A549 (cell line): ENCODE data around the gene BBS9.
"Not testable (repeated sequence)": the region's sequence is repeated elsewhere in the genome, so short reads cannot be mapped to it uniquely, and the experiment has no call there.

Experiments
- CHD2 ChIP-seq: fragments of 150-350 bp; IDR thresholded peaks from 2 replicates; pipeline ENCODE4 v1.6.1; 2014; ENCODE audit warnings: low read length; ENCODE audit not compliant: partially characterized antibody
- CTCF ChIP-seq: fragments of >200 bp; sonication (Bioruptor Twin); formaldehyde crosslinking; IDR thresholded peaks from 3 replicates; pipeline ENCODE4 v1.5.1; 2016
- FOSL2 ChIP-seq, 2 experiments: fragments of 450-650 bp in 1 of 2; fragments of >200 bp in 1 of 2; sonication (Bioruptor Twin) in 1 of 2; formaldehyde crosslinking; IDR thresholded peaks; 2 replicates each; pipeline versions ENCODE4 v1.5.0 to v1.6.1; 2016 to 2020; ENCODE audit warnings: mild to moderate bottlenecking in 1 of 2, moderate library complexity in 1 of 2
- RAD21 ChIP-seq, 2 experiments: fragments of >200 bp in 1 of 2; sonication (Bioruptor Twin) in 1 of 2; formaldehyde crosslinking in 1 of 2; IDR thresholded peaks in 1 of 2; conservative IDR thresholded peaks in 1 of 2; 2 replicates in 1 of 2; 3 replicates in 1 of 2; pipeline ENCODE4 v1.6.1; 2012 to 2018; ENCODE audit warnings: inconsistent platforms in 1 of 2
- RNF2 ChIP-seq: fragments of 200-600 bp; sonication (generic); IDR thresholded peaks from 2 replicates; pipeline ENCODE4 v1.6.1; 2016; ENCODE audit warnings: low read depth, mild to moderate bottlenecking, antibody characterized with exemption, moderate library complexity, borderline replicate concordance
- TF ChIP-seq, protein P1 (sequence below): IDR thresholded peaks from 2 replicates; pipeline ENCODE4 v1.6.1; 2012

DNA sequence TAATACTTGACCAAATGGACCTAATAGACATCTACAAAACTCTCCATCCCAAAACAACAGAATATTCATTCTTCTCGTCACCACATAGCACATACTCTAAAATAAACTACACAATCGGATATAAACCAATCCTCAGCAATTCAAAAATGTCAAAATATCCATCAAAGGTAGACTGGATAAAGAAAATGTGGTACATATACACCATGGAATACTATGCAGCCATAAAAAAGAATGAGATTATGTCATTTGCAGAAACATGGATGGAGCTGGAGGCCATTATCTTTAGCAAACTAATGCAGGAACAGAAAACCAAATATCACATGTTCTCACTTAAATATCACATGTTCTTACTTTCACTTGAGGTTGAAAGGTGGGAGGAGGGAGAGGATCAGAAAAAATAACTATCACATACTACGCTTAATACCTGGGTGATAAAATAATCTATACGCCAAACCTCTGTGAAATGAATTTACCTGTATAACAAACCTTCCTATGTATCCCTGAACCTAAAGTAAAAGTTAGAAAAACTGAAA is 142.5 kb downstream of the BBS9 start:
- TF ChIP-seq RNF2; FOSL2 (IDR thresholded peaks at IDR 0.05); FOSL2 (CRISPR knock-in tag; IDR thresholded peaks at IDR 0.05); CTCF; CHD2; RAD21 (conservative IDR thresholded peaks at IDR 0.05 in 1 of 2, IDR thresholded peaks at IDR 0.05 in 1 of 2): not testable (repeated sequence)
- TF ChIP-seq, protein P1, sequence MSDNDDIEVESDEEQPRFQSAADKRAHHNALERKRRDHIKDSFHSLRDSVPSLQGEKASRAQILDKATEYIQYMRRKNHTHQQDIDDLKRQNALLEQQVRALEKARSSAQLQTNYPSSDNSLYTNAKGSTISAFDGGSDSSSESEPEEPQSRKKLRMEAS, result not testable (repeated sequence)
